WTC11 (cell line): Measurements from ENCODE around the gene PIEZO1. TPM values are rescaled to one million over a fixed set of nuclear protein-coding genes. Genes with fewer than 3 reads are reported as not detected.

Experiments
- ATAC-seq: fragments of 200-7000 bp; cut with Tn5 transposase; 2 replicates; pipeline ENCODE4 v1.10.0; 2021; ENCODE audit warnings: mild to moderate bottlenecking, moderate library complexity
- CTCF ChIA-PET: fragments of 300-600 bp; sonication (Branson Sonifier 250); formaldehyde crosslinking; loops from one replicate; lab custom pipeline; 2021; ENCODE audit warnings: antibody characterized with exemption; lab: Charles Lee
- POLR2A ChIA-PET: fragments of 350-600 bp; sonication (Branson Sonifier 250); formaldehyde crosslinking; loops from one replicate; lab custom pipeline; 2021; ENCODE audit warnings: antibody characterized with exemption; lab: Charles Lee
- DNase-seq: peaks from one replicate; pipeline ENCODE4 v3.0.0; 2021; ENCODE audit warnings: low spot score
- H3K27ac Mint-ChIP-seq: 2 replicates; pipeline ENCODE4 v1.8.0; 2021; ENCODE audit warnings: mixed read lengths
- H3K27me3 Mint-ChIP-seq: 2 replicates; pipeline ENCODE4 v1.8.0; 2021; ENCODE audit warnings: low read depth, mild to moderate bottlenecking, moderate library complexity, mixed read lengths
- H3K36me3 Mint-ChIP-seq: 2 replicates; pipeline ENCODE4 v1.8.0; 2021; ENCODE audit warnings: mixed read lengths
- H3K4me1 Mint-ChIP-seq: 2 replicates; pipeline ENCODE4 v1.8.0; 2022; ENCODE audit warnings: mixed read lengths
- H3K4me3 Mint-ChIP-seq: 2 replicates; pipeline ENCODE4 v1.8.0; 2021; ENCODE audit warnings: mild to moderate bottlenecking, moderate library complexity, mixed read lengths
- H3K9me3 Mint-ChIP-seq: 2 replicates; pipeline ENCODE4 v1.8.0; 2021; ENCODE audit warnings: mixed read lengths
- CBFB ChIP-seq: sonication (generic); formaldehyde crosslinking; IDR thresholded peaks from 2 replicates; pipeline ENCODE4 v1.8.1; 2022; ENCODE audit warnings: mild to moderate bottlenecking, low read depth, missing genetic modification reagents
- CTCF ChIP-seq: fragments of 200-600 bp; IDR thresholded peaks from 2 replicates; pipeline ENCODE4 v1.8.0; 2022; ENCODE audit warnings: antibody characterized with exemption
- GTF2I ChIP-seq: fragments of 250-450 bp; sonication (Bioruptor Pico); conservative IDR thresholded peaks from 2 replicates; pipeline ENCODE4 v1.4.0; 2021; ENCODE audit warnings: mild to moderate bottlenecking
- MYBL2 ChIP-seq: sonication (generic); formaldehyde crosslinking; IDR thresholded peaks from 2 replicates; pipeline ENCODE4 v1.8.1; 2023; ENCODE audit warnings: mild to moderate bottlenecking, moderate library complexity, missing genetic modification reagents
- PREB ChIP-seq: sonication (generic); formaldehyde crosslinking; IDR thresholded peaks from 2 replicates; pipeline ENCODE4 v1.8.1; 2022; ENCODE audit warnings: mild to moderate bottlenecking, missing genetic modification reagents, moderate library complexity, borderline replicate concordance
- SMAD3 ChIP-seq: sonication (generic); formaldehyde crosslinking; IDR thresholded peaks from 2 replicates; pipeline ENCODE4 v1.8.0; 2022; ENCODE audit warnings: missing genetic modification reagents, mild to moderate bottlenecking, borderline replicate concordance
- SOX15 ChIP-seq: fragments of 250-450 bp; sonication (Bioruptor Pico); IDR thresholded peaks from 2 replicates; pipeline ENCODE4 v1.9.0; 2021; ENCODE audit warnings: mild to moderate bottlenecking
- ZBTB21 ChIP-seq: sonication (generic); formaldehyde crosslinking; IDR thresholded peaks from 2 replicates; pipeline ENCODE4 v1.8.1; 2023; ENCODE audit warnings: mild to moderate bottlenecking, missing genetic modification reagents, borderline replicate concordance
- ZBTB43 ChIP-seq: sonication (generic); formaldehyde crosslinking; IDR thresholded peaks from 2 replicates; pipeline ENCODE4 v1.8.1; 2023; ENCODE audit warnings: mild to moderate bottlenecking, missing genetic modification reagents
- ZMAT4 ChIP-seq: fragments of 250-450 bp; sonication (Bioruptor Pico); IDR thresholded peaks from 2 replicates; pipeline ENCODE4 v1.9.0; 2021; ENCODE audit warnings: mild to moderate bottlenecking
- ZNF121 ChIP-seq: sonication (generic); formaldehyde crosslinking; IDR thresholded peaks from 2 replicates; pipeline ENCODE4 v1.8.0; 2023; ENCODE audit warnings: missing genetic modification reagents
- ZNF423 ChIP-seq: fragments of 250-450 bp; sonication (Bioruptor Pico); IDR thresholded peaks from 2 replicates; pipeline ENCODE4 v2.1.2; 2022; ENCODE audit warnings: mild to moderate bottlenecking, moderate library complexity
- ZNF532 ChIP-seq: fragments of 250-450 bp; sonication (Bioruptor Pico); IDR thresholded peaks from 2 replicates; pipeline ENCODE4 v1.9.0; 2021; ENCODE audit warnings: mild to moderate bottlenecking, borderline replicate concordance
- total RNA-seq: library from RNA; stranded (reverse); gene quantifications from 3 replicates; pipeline ENCODE4 v1.2.3, GENCODE V29; 2021
- TF ChIP-seq, protein P1 (sequence below): sonication (generic); formaldehyde crosslinking; IDR thresholded peaks from 2 replicates; pipeline ENCODE4 v1.8.0; 2022; ENCODE audit warnings: mild to moderate bottlenecking, missing genetic modification reagents
- TF ChIP-seq, protein P2 (sequence below): sonication (generic); formaldehyde crosslinking; IDR thresholded peaks from 2 replicates; pipeline ENCODE4 v1.8.0; 2023; ENCODE audit warnings: mild to moderate bottlenecking, missing genetic modification reagents
- TF ChIP-seq, protein P3 (sequence below): sonication (generic); formaldehyde crosslinking; IDR thresholded peaks from 2 replicates; pipeline ENCODE4 v1.8.0; 2022; ENCODE audit warnings: mild to moderate bottlenecking, missing genetic modification reagents

Gene PIEZO1
- total RNA-seq, 1 experiment from 2014 or later = 71.3 TPM

- TF ChIP-seq ZBTB43 (CRISPR knock-in tag) = 0 out of 2 replicates have a peak, but pooled peaks have one; percentile 43
- no peak for TF ChIP-seq ZNF121 (CRISPR knock-in tag)
- no peak for TF ChIP-seq ZNF532 (CRISPR knock-in tag)
- TF ChIP-seq CTCF = peak; percentile 99
- TF ChIP-seq CBFB (CRISPR knock-in tag) = no peak
- TF ChIP-seq MYBL2 (CRISPR knock-in tag) = no peak
- no peak for TF ChIP-seq SOX15 (CRISPR knock-in tag)
- TF ChIP-seq, protein P1, sequence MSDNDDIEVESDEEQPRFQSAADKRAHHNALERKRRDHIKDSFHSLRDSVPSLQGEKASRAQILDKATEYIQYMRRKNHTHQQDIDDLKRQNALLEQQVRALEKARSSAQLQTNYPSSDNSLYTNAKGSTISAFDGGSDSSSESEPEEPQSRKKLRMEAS (CRISPR knock-in tag) = peak; percentile 91
- TF ChIP-seq ZBTB21 (CRISPR knock-in tag) = no peak
- TF ChIP-seq ZNF423 = peak; percentile 50; the same call in 1 of the 2 replicates
- TF ChIP-seq, protein P2, sequence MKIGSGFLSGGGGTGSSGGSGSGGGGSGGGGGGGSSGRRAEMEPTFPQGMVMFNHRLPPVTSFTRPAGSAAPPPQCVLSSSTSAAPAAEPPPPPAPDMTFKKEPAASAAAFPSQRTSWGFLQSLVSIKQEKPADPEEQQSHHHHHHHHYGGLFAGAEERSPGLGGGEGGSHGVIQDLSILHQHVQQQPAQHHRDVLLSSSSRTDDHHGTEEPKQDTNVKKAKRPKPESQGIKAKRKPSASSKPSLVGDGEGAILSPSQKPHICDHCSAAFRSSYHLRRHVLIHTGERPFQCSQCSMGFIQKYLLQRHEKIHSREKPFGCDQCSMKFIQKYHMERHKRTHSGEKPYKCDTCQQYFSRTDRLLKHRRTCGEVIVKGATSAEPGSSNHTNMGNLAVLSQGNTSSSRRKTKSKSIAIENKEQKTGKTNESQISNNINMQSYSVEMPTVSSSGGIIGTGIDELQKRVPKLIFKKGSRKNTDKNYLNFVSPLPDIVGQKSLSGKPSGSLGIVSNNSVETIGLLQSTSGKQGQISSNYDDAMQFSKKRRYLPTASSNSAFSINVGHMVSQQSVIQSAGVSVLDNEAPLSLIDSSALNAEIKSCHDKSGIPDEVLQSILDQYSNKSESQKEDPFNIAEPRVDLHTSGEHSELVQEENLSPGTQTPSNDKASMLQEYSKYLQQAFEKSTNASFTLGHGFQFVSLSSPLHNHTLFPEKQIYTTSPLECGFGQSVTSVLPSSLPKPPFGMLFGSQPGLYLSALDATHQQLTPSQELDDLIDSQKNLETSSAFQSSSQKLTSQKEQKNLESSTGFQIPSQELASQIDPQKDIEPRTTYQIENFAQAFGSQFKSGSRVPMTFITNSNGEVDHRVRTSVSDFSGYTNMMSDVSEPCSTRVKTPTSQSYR (CRISPR knock-in tag) = peak; percentile 45; the same call in 1 of the 2 replicates
- no peak for TF ChIP-seq SMAD3 (CRISPR knock-in tag)
Measured at GRCh38 chr16:88737298-88738150, 47.5 kb downstream of the PIEZO1 start (continued).

GRCh38 chr16:88736496-88736895 lies 48.5 kb downstream of the PIEZO1 start:
- no peak overlapping the region for H3K27ac Mint-ChIP-seq
- H3K27me3 Mint-ChIP-seq = no peaks in the 10 kb centered on the region
- H3K36me3 Mint-ChIP-seq = no peaks in the 10 kb centered on the region
- ChIA-PET CTCF (interaction anchor here (0.6 to 4.1 kb wide), 31 partner anchors 10 to 504 kb away, joined by 3 to 185 read pairs (median 20); partner anchors contain the start of genes CDT1, CTU2, MVD and PIEZO1), POLR2A (no interaction called here)
- no peaks in the 10 kb centered on the region for H3K9me3 Mint-ChIP-seq
- no peak overlapping the region for H3K4me3 Mint-ChIP-seq
- no peaks in the 10 kb centered on the region for H3K4me1 Mint-ChIP-seq
- ATAC-seq = no peak
- DNase-seq = no peak
- no peak for TF ChIP-seq ZMAT4
- no peak for TF ChIP-seq CBFB (CRISPR knock-in tag)
- TF ChIP-seq, protein P3, sequence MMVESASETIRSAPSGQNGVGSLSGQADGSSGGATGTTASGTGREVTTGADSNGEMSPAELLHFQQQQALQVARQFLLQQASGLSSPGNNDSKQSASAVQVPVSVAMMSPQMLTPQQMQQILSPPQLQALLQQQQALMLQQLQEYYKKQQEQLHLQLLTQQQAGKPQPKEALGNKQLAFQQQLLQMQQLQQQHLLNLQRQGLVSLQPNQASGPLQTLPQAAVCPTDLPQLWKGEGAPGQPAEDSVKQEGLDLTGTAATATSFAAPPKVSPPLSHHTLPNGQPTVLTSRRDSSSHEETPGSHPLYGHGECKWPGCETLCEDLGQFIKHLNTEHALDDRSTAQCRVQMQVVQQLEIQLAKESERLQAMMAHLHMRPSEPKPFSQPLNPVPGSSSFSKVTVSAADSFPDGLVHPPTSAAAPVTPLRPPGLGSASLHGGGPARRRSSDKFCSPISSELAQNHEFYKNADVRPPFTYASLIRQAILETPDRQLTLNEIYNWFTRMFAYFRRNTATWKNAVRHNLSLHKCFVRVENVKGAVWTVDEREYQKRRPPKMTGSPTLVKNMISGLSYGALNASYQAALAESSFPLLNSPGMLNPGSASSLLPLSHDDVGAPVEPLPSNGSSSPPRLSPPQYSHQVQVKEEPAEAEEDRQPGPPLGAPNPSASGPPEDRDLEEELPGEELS = no peak
- no peak for TF ChIP-seq GTF2I (CRISPR knock-in tag)
- no peak for TF ChIP-seq PREB (CRISPR knock-in tag)
- no peak for TF ChIP-seq ZNF121 (CRISPR knock-in tag)
